WERI-Rb-1 (cell line): ENCODE measurements around the gene KCNQ2.

Experiments used
- DNase-seq: peaks from one replicate; pipeline ENCODE4 v3.0.0-alpha.2; 2020
- H3K27ac ChIP-seq: fragments of 250-450 bp; sonication (Bioruptor Pico); 2 replicates; pipeline ENCODE4 v1.5.1; 2020; ENCODE audit warnings: mild to moderate bottlenecking, moderate library complexity
- H3K27me3 ChIP-seq: fragments of 250-450 bp; sonication (Bioruptor Pico); 2 replicates; pipeline ENCODE4 v1.5.1; 2021; ENCODE audit warnings: mild to moderate bottlenecking, low read depth, moderate library complexity; ENCODE audit not compliant: insufficient read depth, severe bottlenecking
- H3K36me3 ChIP-seq: fragments of 250-450 bp; sonication (Bioruptor Pico); 2 replicates; pipeline ENCODE4 v1.5.1; 2020; ENCODE audit warnings: mild to moderate bottlenecking, moderate library complexity
- H3K4me3 ChIP-seq: 2 replicates; pipeline ENCODE4 v1.5.1; 2011; ENCODE audit warnings: low read depth, mild to moderate bottlenecking, control low read depth, low read length
- H3K9me3 ChIP-seq: fragments of 250-450 bp; sonication (Bioruptor Pico); 2 replicates; pipeline ENCODE4 v1.5.1; 2021; ENCODE audit warnings: mild to moderate bottlenecking, moderate library complexity; ENCODE audit not compliant: severe bottlenecking
- CTCF ChIP-seq: IDR thresholded peaks from 2 replicates; pipeline ENCODE4 v1.5.1; 2011; ENCODE audit warnings: low read depth, mild to moderate bottlenecking, control low read depth, inconsistent platforms, low read length

The KCNQ2 gene

GRCh38 chr20:63356511-63356910 lies 115.9 kb downstream of the KCNQ2 start:
- no peak for TF ChIP-seq CTCF
- no peaks in the 10 kb centered on the region for H3K27me3 ChIP-seq
- peaks cover 5% of the 10 kb centered on the region for H3K9me3 ChIP-seq
- no peaks in the 10 kb centered on the region for H3K36me3 ChIP-seq
- no peak for DNase-seq
- H3K27ac ChIP-seq: no peak overlapping the region
- H3K4me3 ChIP-seq: no peak overlapping the region

- H3K36me3 ChIP-seq: no peaks in the 10 kb centered on the region
- H3K9me3 ChIP-seq: peaks cover 9% of the 10 kb centered on the region
- no peak overlapping the region for H3K27ac ChIP-seq
- H3K27me3 ChIP-seq: no peaks in the 10 kb centered on the region
- H3K4me3 ChIP-seq: no peak overlapping the region
- TF ChIP-seq CTCF: no peak
- no peak for DNase-seq
Observed at GRCh38 chr20:63355781-63356295, 116.6 kb downstream of the KCNQ2 start.

GRCh38 chr20:63354636-63355350 lies 117.7 kb downstream of the KCNQ2 start:
- no peaks in the 10 kb centered on the region for H3K27me3 ChIP-seq
- no peak overlapping the region for H3K27ac ChIP-seq
- H3K36me3 ChIP-seq: no peaks in the 10 kb centered on the region
- H3K4me3 ChIP-seq: no peak overlapping the region
- no peak for DNase-seq
- peaks cover 9% of the 10 kb centered on the region for H3K9me3 ChIP-seq
- TF ChIP-seq CTCF: no peak

GRCh38 chr20:63352811-63353221 lies 119.6 kb downstream of the KCNQ2 start:
- Histone ChIP-seq H3K27ac (no peak overlapping the region), H3K4me3 (no peak overlapping the region), H3K27me3 (no peaks in the 10 kb centered on the region), H3K9me3 (peaks cover 9% of the 10 kb centered on the region), H3K36me3 (no peaks in the 10 kb centered on the region)
- TF ChIP-seq CTCF: no peak
- no peak for DNase-seq

- TF ChIP-seq CTCF: no peak
- no peaks in the 10 kb centered on the region for H3K27me3 ChIP-seq
- no peak for DNase-seq
- peaks cover 9% of the 10 kb centered on the region for H3K9me3 ChIP-seq
- H3K4me3 ChIP-seq: no peak overlapping the region
- no peaks in the 10 kb centered on the region for H3K36me3 ChIP-seq
- H3K27ac ChIP-seq: no peak overlapping the region
Observed at GRCh38 chr20:63351811-63352591, 120.5 kb downstream of the KCNQ2 start.
